GM21737 (cell line): ENCODE results near the gene PPDPF.

Source experiments
- ATAC-seq: cut with Tn5 transposase; IDR thresholded peaks from one replicate; pipeline ENCODE4 v1.9.1; 2021; ENCODE audit warnings: mild to moderate bottlenecking, moderate library complexity; ENCODE audit not compliant: unreplicated experiment

PPDPF gene

DNA sequence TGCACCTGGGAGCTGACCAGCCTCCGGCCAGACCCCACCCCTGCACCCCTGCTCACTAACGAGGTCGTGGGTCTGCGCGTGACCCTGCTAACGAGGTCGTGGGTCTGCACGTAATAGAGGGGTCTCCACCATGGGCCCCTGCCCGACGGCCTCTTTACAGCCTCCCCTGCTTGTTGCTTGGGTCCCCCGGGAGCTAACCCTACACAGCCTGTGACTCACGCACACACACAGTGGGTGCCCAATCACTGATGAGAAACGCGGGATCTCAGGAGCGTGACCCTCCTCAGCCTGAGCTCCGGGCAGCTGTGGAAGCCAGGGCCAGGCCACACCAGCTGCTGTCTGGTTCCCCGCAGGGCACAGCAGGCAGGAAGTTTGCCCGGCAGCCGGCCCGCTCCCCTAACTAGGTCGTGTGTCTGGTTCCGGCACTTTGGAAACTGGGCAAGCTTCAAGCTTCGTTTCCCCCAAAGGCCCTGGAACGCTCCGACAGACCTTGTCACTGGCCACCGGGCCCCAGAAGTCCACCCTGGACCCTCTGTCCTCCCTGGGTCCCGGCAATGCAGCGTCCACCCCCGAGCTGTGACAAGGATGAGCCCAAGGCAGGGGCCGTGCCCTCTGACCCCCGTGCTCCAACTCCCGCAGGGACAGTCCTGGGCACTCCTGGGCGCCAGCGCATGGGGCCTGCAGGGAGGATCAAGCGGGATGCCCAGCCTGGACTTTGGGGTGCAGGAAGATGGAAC lies 15.8 kb downstream of the PPDPF start:
- no peak for ATAC-seq

DNA sequence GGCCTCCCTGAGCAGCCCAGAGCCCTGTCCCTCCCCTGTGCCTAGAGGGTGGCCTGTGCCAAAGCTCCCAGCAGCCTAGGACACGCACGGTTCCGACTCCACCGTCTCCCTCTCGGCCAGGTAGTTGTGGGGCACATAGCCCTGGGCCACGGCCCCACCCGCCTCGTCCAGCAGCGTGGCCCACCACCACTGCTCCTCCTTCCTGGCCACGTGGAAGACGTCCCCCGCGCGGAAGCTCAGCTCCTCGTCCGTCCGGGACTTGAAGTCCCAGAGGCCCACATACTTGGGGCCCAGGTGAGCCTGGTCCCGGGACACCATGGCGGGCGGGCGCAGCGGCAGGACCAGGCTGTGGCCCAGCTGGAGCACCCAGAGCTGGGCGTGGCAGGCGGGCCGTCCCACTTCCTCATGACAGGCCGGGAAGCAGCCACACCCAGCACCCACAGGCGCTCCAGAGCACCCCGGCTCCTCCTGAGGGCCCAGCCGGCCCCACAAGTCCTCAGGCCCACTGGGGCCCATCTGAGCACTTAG lies 16.5 kb downstream of the PPDPF start, which contains the start of gene PTK6:
Gene PTK6 (minus strand): TSS at position 380 of the 528 bp plus-strand sequence. CDS start 62 bp downstream, at position 318.
- peak; percentile 5 for ATAC-seq

DNA sequence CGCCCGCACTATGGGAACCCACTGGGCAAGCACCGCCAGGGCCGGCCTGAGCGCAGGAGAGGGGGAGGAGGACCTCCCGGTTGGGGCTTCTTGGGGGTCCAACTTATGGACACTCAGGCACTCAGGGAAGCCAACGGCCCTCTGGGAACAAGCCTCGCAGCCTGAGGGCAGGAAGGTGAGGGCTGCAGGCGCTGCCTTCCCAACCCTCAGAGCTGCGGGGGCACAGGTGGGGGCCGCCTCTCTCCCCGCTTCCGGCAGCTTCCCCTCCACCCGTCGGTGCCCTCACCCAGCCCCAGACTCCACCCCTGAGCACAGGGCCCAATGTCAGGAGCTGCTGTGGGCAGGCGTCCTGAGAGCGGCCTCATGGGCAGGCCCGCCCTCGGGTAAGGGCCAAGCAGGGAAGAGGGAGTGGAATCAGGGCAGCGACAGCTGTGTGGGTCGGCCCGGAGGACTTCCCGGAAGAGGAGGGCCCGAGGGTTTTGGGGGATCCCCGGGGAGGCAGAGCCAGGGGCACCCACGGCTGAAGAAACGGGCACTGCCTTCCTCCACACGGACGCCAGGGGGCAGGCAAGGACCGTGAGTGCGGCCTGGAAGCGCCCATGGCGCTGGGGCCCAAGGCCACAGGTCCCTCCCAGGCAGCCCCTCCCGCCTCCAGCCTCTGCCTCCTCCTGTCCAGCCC lies 17.1 kb downstream of the PPDPF start:
- peak; percentile 84 for ATAC-seq

DNA sequence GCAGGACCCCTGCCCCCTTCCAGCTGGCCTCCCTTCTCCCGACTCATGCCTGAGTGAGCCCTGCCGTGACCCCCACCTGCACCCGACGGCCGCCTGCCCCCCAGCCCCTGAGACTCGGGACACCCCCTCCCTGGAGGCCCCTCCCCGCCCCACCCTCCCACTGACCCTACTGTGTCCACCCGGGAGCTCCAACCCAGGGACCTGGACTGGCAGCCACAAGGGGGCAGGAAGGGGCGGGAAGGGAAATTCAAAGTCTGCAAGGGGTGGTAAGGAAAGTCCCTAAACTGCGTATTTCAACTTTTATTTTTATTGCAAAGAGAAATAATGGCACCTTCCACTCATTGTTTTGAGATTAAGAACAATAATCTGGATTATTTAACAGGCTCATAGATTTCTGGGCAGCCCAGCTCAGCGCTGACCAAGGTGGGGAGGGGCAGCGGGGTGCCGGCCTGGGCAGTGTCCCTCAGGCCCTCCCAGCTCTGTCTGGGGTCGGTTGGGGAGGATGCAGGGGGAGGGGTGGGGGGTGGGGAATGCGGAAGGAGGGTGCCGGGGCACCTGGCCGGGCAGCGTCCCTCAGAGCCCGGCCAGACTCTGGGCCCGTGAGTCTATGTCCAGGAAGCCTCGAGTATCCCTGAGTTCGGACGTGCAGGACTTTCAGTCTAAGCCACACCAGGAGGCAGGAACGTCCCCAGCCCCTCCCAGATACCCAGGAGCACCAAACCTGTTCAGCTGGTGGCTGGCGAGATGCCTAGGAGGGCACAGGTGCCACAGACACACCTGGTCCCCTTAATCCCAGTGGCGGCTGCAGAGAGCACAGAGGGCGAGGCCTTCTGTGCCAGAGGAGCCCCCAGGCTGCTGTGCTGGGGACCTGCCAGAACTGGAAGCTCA lies 17.9 kb downstream of the PPDPF start:
- ATAC-seq, result no peak

DNA sequence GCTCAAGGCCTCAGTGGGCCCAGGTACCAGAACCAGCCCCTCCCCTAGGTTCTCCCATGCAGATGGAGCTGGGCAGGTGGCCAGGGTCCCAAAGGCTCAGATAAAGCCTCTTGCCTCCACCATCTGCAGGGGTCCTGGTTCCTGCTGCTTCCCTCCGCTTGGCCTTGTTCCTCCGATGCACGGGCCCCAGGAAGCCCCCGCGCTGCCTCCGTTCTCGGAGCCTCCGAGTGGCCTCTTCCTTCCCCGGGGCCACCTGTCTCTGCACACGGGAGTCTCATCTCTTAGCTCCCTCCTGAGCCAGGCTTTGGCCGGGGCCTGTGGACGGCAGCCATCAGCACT lies 18.5 kb downstream of the PPDPF start:
- no peak for ATAC-seq

DNA sequence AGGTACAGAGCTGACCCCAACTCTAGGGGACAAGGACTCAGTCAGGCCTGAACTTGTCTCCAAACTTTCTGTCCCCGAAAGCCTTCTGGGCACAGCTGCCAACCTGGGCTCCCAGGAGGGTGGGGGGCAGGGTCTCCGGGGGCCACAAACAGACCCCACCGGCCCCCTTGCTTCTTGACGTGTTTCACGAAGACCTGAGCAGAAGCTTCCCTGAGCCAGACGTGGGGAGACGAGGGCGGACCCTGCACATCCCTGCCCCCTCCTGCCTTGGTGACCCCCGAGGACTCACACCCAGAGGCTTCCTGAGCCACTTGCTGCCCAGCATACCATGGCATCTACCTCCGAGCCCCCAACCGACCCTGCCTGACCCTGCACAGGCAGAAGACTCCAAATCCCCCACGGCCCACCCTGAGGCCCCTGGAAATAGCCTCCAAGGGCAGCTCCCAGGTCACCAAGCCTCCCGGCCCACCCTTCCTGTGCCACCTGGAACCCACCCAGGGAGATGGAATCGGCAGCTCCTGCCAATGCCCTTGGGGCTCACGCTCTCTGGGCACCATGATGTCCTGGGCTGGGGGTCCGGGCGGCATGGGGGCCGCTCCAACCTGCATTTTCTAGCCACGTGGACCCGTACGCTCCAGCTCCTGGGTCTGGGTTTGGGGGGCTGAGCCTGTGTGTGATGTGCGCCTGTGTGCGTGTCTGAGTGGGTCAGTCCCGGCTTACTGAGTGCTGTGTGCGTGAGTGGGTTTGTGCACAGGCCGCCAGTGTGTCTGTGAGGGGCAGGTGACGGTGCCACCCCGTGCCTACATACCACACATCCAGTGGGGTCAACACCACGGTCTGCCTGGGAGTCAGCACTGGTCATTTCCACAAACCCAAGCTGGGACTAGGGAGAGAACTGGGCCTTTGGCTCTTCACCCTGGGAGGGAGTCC lies 19.1 kb downstream of the PPDPF start:
- ATAC-seq, result no peak

DNA sequence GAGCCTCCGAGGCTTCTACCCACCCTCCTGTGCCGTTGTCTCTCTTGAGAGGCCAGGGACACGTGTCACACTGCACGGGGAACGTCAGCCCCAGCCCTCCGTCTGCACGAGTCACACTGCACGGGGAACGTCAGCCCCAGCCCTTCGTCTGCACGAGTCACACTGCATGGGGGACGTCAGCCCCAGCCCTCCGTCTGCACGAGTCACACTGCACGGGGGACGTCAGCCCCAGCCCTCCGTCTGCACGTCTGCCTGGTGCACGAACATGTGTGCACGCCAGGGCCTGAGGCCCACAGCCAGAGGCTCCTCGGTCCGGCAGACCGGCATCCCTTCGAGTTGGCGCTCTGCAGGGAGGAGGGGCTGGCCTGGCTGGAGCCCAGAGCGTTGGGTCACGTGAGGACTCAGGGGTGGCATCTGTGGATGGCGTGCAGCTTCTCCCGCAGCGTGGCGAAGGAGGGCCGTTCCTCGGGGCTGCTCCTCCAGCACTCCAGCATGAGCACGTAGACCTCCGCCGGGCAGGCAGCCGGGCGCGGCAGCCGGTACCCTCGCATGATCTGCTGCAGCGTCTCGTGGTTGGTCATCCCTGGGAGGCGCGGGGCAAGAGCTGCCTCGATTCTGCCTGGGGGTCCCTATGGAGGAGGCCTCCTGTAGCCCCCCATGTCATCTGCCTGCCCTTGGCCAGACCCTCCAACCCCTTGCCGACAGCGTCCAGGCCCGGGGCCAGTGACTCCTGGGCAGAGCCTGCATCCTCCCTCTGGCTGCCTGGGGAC lies 20.0 kb downstream of the PPDPF start:
- ATAC-seq, result no peak

DNA sequence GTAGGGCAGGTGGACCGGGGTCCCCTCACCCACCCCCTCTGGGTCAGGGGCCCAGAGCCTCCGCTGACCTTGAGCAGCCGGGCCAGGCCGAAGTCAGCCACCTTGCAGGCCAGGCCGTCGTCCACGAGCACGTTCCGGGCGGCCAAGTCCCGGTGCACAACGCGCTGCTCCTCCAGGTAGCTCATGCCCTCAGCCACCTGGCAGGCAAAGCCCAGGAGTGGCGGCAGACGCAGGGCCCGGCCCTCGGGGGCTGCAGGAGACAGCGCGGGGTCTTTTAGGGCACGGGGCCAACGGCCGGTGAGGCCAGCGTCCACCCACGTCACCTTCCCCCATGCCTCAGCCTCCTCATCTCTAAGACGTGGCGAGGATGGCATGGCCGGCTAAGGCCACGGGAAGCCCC lies 20.8 kb downstream of the PPDPF start:
- no peak for ATAC-seq

DNA sequence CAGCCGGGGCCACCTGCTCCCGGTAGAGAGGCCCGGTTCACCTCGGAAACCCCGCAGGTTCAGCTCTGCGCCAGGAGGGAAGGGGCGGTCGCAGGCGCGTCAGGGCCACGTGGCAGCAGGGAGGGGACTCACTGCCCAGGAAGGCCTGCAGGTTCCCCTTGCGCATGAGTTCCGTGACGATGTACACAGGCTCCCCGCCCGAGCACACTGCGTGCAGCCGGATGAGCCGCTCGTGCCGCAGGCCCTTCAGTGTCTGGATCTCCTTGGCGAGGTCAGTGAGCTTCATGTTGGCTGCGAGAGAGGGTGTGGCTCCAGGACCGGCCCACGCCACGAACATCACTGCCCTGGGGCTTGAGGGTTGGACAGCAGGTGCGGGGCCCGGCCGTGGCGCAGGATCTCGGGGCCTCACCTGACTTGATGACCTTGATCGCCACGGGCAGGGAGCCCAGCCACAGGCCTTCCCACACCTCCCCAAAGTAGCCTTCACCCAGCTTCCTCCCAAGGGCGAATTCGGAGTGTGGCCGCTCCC lies 21.5 kb downstream of the PPDPF start:
- ATAC-seq, result no peak

DNA sequence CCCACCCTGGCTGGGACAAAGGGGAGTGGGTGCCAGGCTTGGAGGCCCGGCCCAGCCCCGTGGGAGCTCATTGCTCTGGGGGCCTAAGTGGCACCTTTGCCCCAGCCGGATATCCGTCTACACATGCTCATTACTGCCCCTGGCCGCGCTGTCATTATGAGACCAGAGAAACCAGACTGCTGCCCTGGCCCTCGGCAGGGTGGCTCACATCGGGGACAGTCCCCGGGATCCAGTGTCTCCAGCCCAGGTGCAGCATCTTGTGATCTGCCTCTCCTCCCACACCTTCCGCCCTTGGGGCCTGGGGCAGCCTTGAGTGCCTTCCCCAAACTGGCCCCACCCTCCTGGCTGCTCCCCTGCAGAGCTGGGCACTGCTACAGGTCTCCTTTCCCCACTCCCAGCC lies 22.1 kb downstream of the PPDPF start:
- no peak for ATAC-seq

DNA sequence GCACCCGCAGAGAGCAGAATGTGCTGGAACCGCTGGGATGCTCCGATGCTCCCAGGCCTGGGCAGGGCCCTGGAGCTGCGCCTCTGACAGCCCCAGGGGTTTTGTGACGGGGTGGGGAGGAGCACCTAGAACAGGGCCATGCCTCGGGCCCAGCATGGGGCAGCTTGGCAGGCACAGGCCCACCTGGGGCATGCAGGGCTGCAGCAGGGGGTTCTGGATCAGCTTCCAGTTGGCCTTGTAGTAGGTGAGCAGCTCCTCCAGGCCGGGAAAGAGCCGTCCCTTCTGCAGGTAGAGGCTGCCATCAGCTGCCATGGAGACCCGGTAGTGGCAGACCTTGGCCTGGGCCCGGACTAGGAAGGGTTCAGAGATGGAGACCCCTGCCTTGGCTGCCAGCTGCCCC lies 22.6 kb downstream of the PPDPF start:
- no peak for ATAC-seq

DNA sequence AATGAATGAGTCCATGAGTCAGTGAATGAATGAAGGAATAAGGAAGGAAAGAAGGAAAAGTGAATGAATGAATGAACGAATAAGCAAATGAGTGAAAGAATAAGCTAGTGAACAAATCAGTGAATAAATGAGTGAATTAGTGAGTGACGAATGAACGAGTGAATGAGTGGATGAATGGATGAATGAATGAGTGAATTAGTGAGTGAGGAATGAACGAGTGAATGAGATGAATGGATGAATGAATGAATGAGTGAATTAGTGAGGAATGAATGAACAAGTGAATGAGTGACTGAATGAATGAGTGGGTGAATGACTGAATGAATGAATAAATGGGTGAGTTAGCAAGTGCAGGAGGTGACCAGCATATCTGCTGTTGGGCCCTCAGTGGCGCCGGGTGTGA lies 23.2 kb downstream of the PPDPF start:
- ATAC-seq, result no peak

DNA sequence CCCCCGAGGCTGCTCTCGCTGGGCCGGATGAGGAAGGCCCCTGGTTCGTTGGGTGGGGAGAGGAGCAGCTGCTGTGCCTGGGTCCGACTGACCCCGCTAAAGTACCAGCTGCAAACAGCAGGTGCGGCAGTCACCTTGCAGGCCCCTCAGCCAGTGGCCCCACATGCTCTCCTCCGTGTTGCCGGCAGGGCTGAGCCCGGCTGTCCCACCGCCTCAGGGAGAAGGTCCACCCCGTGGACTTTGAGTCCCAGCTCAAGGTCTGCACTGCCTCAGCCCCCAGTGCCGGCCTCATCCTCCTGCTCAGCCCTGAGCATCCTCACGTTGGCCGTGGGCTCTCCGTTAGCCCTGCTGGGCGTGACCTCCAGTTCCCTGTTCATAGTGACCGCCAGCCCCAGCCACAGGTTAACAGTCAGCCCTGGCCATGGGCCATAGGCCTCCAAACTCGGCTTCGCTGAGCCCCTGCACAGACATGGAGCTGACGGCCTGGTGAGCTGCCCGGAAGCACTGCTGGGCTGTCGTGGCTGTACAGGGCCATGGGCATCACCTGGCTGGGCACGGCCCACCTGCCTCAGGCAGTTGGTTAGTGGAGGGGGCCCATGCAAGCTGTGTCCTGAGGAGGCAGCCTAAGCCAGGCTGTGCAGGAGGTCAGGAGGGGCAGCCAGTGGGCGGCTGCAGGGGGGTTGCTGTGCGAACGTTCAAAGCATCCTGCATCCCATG lies 23.8 kb downstream of the PPDPF start:
- ATAC-seq, result no peak

DNA sequence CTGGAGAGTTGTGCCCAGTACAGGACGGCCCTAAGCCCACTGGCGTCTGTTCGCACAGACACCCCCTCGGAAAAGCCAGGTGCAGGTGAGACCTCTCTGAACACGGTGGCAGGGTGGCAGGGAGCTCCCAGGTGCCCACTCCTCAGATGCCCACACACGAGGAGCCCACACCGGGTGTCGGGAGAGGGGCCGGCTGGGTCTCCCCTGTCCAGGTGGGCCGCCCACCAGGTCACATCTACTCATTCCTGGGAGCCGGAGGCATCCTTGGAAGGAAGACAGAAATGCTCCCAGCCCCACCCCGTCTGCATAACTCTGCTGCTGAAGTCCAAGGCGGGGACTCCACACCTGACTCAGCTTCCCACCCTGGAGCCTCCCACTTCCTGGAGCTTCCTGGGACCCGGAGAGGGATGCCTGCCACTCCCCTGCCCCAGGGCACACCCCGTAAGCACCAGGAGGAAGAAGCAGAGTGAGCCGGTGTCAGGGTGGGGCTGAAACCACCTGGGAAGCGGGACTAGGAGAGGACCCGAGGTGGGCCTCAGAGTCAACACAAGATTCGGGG lies 24.5 kb downstream of the PPDPF start:
- no peak for ATAC-seq

DNA sequence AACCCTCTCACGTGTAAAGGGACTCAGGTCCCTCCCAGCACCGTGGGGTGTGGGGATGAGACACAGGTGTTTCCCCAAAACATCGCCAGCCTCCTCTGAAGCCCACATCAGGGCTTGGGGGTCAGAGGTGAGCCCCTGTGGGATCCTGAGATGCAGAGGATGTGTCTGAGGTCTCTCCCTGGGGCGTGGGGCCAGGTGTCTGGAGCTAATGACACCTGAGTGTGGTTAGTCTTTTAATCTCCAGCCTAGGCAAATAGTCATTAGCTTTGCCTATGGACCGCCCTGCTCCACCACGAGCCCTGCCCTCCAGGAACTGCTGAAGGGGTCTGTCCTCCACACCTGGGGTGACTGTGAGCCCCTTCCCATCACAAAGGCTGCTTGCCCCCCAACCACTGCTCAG lies 25.2 kb downstream of the PPDPF start:
- no peak for ATAC-seq

DNA sequence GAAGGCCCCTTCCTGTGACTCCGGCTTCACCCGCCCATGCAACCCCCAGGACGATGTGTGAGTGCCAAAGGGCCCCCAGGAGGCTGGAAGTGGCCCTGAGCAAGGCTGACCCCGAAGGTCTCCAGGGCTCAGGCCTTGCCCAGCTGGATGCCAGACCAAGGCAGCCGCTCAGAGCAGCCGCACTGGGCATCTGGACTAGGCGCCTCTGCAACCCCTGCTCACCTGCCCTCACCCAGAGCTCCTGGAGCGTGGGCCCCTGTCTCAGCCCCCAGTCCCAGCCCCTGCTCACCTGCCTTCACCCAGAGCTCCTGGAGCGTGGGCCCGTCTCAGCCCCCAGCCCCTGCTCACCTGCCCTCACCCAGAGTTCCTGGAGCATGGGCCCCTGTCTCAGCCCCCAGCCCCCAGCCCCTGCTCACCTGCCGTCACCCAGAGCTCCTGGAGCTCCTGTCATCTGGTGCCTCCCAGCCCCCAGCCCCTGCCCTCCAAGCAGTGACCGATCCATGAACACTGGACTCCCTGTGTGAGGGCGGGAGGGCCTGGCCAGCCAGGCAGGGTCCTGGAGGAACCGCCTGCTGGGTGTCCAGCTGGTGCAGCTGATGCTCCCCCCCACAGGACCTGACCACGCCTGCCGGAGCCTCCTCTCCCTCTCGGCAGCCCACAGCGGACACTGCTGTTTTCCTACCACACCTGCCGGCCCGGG lies 25.8 kb downstream of the PPDPF start:
- ATAC-seq, result no peak

DNA sequence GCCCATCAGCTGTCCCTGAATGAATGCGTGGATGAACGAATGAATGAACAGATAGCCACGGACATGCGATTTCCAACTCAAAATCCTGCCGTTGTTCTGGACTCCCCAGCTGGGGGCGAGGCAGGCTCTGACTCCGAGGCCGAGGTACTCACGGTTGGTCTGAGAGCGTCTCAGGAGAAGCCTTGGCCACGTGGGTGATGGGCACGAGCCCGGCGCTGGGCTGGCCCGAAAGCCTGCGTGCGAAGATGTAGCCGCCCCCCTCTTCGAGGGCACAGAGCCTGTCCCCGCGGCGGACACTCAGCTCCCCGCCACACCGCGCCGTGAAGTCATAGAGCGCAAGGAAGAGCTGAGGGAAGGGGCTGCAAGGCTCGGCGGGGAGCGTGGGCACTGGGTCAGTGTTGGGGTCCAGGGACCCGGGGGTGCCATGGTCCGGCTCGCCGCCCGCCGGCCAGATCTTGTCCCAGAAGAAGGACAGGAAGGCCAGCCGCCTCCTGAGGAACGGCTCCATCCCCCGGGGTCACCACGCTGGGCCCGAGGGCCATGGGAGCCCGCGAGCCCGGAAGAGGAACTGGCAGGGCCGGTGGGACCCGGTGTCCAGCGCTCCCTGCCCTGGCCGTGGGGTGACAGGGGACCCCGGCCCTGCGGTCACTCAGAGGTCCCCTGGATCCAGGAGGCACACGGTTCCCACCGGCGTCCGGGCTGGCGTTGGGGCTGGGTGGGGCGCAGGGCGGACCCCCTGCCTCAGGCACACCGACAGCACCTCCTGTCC lies 26.6 kb downstream of the PPDPF start:
- ATAC-seq, result no peak
